ENCODE measurements around the gene RASL12. TPM values are rescaled to one million over a fixed set of nuclear protein-coding genes. Genes with fewer than 3 reads are reported as not detected.

The RASL12 gene
- total and polyA plus RNA-seq, 3 donors from 2014 or later = 43.9 to 75.2 (median 64.7) TPM

GRCh38 chr15:65054333-65055200, 13.2 kb downstream of the RASL12 start:
- Histone ChIP-seq H3K4me3 (no peak overlapping the region), H3K9me3 (no peaks in the 10 kb centered on the region), H3K27me3 (no peaks in the 10 kb centered on the region), H3K4me1 (peaks cover 28% of the 10 kb centered on the region), H3K36me3 (ENCODE audit: low read depth, missing control alignments) (no peaks in the 10 kb centered on the region), H3K27ac (peak overlapping the region in 1 of 2 donors; percentile 3)
- WGBS, 2 donors = 67 to 93% methylated on average over 9 to 24 of the region's 26 CpGs
- DNase-seq = peak; percentile 83
- intact Hi-C loops (cut with DNase I; ENCODE audit: low total_unique reads) = no loop called here
- TF ChIP-seq CTCF (IDR thresholded peaks at IDR 0.05) (peak; percentile 83 to 93 (median 91)), POLR2A (IDR thresholded peaks at IDR 0.05) (no peak)

GRCh38 chr15:65052956-65053355, 14.8 kb downstream of the RASL12 start:
- no peak for TF ChIP-seq POLR2A (IDR thresholded peaks at IDR 0.05)
- no peak for TF ChIP-seq CTCF (IDR thresholded peaks at IDR 0.05)
- WGBS, 2 donors = 77 to 81% methylated on average over 2 of the region's 2 CpGs
- Histone ChIP-seq H3K4me1 (peaks cover 14% of the 10 kb centered on the region), H3K36me3 (ENCODE audit: low read depth, missing control alignments) (no peaks in the 10 kb centered on the region), H3K4me3 (no peak overlapping the region), H3K27ac (no peak overlapping the region), H3K9me3 (no peaks in the 10 kb centered on the region), H3K27me3 (no peaks in the 10 kb centered on the region)
- no peak for DNase-seq
- intact Hi-C loops (cut with DNase I; ENCODE audit: low total_unique reads) = no loop called here

GRCh38 chr15:65051266-65051665, 16.5 kb downstream of the RASL12 start:
- WGBS, 2 donors = 49 to 50% methylated on average over 2 of the region's 2 CpGs

GRCh38 chr15:65050270-65050669, 17.5 kb downstream of the RASL12 start:
- H3K27ac ChIP-seq = no peak overlapping the region
- no peak for TF ChIP-seq CTCF (IDR thresholded peaks at IDR 0.05)
- no peak for TF ChIP-seq POLR2A (IDR thresholded peaks at IDR 0.05)
- H3K9me3 ChIP-seq = no peaks in the 10 kb centered on the region
- H3K36me3 ChIP-seq (ENCODE audit: low read depth, missing control alignments) = no peaks in the 10 kb centered on the region
- no peak overlapping the region for H3K4me3 ChIP-seq
- no peaks in the 10 kb centered on the region for H3K27me3 ChIP-seq
- WGBS, 2 donors = 53 to 71% methylated on average over 4 of the region's 4 CpGs
- peaks cover 9% of the 10 kb centered on the region for H3K4me1 ChIP-seq
- no peak for DNase-seq
- intact Hi-C loops (cut with DNase I; ENCODE audit: low total_unique reads) = no loop called here

More at GRCh38 chr15:65051266-65051665, 16.5 kb downstream of the RASL12 start:
- no peaks in the 10 kb centered on the region for H3K9me3 ChIP-seq
- no peak for DNase-seq
- H3K4me3 ChIP-seq = no peak overlapping the region
- H3K27me3 ChIP-seq = no peaks in the 10 kb centered on the region
- peaks cover 13% of the 10 kb centered on the region for H3K4me1 ChIP-seq
- H3K27ac ChIP-seq = no peak overlapping the region
- TF ChIP-seq CTCF (IDR thresholded peaks at IDR 0.05) = no peak
- TF ChIP-seq POLR2A (IDR thresholded peaks at IDR 0.05) = no peak
- H3K36me3 ChIP-seq (ENCODE audit: low read depth, missing control alignments) = no peaks in the 10 kb centered on the region
- intact Hi-C loops (cut with DNase I; ENCODE audit: low total_unique reads) = no loop called here
